Lung (tissue), 12 donors: Measurements from ENCODE around the gene TEKT5. TPM values are rescaled to one million over a fixed set of nuclear protein-coding genes. Genes with fewer than 3 reads are reported as not detected.
A peak's percentile ranks its signal among the peaks of the same experiment; 100 is the strongest.

Experiments
- ATAC-seq: fragments of 200-7000 bp; cut with Tn5 transposase; one replicate; pipeline ENCODE4 v1.9.1; 2020; ENCODE audit warnings: moderate number of reproducible peaks; ENCODE audit not compliant: insufficient read depth, low FRiP score
- DNase-seq, 3 donors: peaks; one replicate each; pipeline ENCODE4 v3.0.0-alpha.2; 2013 to 2017
- H3K27ac ChIP-seq, 2 donors: one replicate each; pipeline ENCODE4 v1.5.1; 2013; ENCODE audit warnings: mild to moderate bottlenecking in 2 of 2, moderate library complexity in 2 of 2, control low read depth in 1 of 2, inconsistent platforms in 1 of 2, low read depth in 1 of 2, low read length in 1 of 2
- H3K27me3 ChIP-seq, 3 donors: one replicate each; pipeline ENCODE4 v1.5.1; 2013; ENCODE audit warnings: low read length in 2 of 3; ENCODE audit not compliant: control insufficient read depth in 3 of 3, insufficient read depth in 3 of 3
- H3K36me3 ChIP-seq, 4 donors: one replicate each; pipeline ENCODE4 v1.5.1; 2013; ENCODE audit warnings: low read length in 4 of 4, mild to moderate bottlenecking in 1 of 4, moderate library complexity in 1 of 4; ENCODE audit not compliant: control insufficient read depth in 4 of 4, insufficient read depth in 4 of 4
- H3K4me1 ChIP-seq, 5 donors: one replicate each; pipeline ENCODE4 v1.5.1; 2013; ENCODE audit warnings: low read length in 5 of 5, mild to moderate bottlenecking in 2 of 5, moderate library complexity in 1 of 5; ENCODE audit not compliant: control insufficient read depth in 5 of 5, insufficient read depth in 5 of 5
- H3K4me3 ChIP-seq: one replicate; pipeline ENCODE4 v1.5.1; 2013; ENCODE audit warnings: mild to moderate bottlenecking, control low read depth, moderate library complexity
- H3K9ac ChIP-seq, 2 donors: one replicate each; pipeline ENCODE4 v1.5.1; 2013; ENCODE audit warnings: low read length in 2 of 2, control low read depth in 1 of 2; ENCODE audit not compliant: insufficient read depth in 1 of 2
- H3K9me3 ChIP-seq, 4 donors: one replicate each; pipeline ENCODE4 v1.5.1; 2013; ENCODE audit warnings: low read length in 3 of 4, mild to moderate bottlenecking in 1 of 4, moderate library complexity in 1 of 4; ENCODE audit not compliant: control insufficient read depth in 4 of 4, insufficient read depth in 3 of 4
- CTCF ChIP-seq: IDR thresholded peaks from 2 replicates; pipeline ENCODE4 v1.5.1; 2012; ENCODE audit warnings: mild to moderate bottlenecking; ENCODE audit errors: control extremely low read depth, extremely low read depth
- WGBS, 2 donors: extraction: QIAGEN DNeasy Blood & Tissue Kit; methylation state at CpG; one replicate each; pipeline ENCODE4 v1.1.7; 2013; 5-methylcytosine and 5-hydroxymethylcytosine counted together
- polyA plus RNA-seq, 2 donors: library from polyadenylated mRNA; stranded (reverse); fragments of 200-250 nt; gene quantifications; one replicate each; pipeline ENCODE4 v1.2.1, GENCODE V29; 2013
- total RNA-seq, 2 donors: library from RNA; depleted of rRNA in 1 of 2; stranded (reverse); fragments of >200 nt in 1 of 2; gene quantifications; one replicate each; pipeline ENCODE4 v1.2.1, GENCODE V29; 2014 to 2021
- donor health status: control.
- donor health status: control.
- donor health status: Bipolar disorder and iron deficiency.
- donor health status: healthy.
- donor health status: DM: yes; HTN: yes; CAD: no.

TEKT5 gene
- total and polyA plus RNA-seq, 4 donors = 0.13 to 0.34 (median 0.29) TPM

DNA sequence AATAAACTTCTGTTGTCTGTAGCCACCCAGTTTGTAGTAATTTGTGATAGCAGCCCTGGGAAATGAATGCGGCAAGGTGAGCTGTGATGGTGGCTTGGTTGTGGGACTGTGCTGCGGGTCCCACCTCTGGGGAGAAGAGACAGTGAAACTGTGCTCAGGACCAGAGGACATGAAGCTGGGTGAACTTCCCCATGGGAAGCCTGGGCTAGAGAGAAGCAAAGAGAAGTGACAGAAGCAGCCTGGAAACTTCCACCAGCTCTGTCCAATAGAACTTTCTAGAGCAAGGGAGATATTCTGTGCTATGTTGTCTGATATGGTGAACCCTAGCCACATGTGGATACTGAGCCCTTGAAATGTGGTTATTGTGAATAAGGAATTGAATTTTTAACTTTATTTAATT, 62.8 kb downstream of the TEKT5 start:
- 88 to 92% methylated on average over 2 of the region's 2 CpGs for WGBS, 2 donors

DNA sequence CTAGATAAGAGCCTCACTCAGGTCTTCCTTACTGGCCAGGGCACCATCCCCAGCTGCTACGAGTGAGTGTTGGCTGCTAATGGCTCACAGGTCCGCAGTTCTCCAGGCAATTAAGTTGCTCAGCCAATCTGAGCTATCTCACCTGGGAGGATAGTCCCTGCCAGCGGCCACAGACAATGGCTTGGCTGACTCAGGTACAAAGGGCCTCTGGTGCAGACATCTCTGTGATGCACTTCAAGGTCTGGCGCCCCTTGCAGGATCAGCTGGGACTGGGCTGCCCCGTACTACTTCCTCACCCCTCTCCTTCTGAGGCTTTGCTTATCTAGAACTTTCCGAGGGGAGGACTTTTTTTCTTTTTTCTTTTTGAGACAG, 65.2 kb downstream of the TEKT5 start:
- no peak for ATAC-seq
- 73 to 78% methylated on average over 6 of the region's 6 CpGs for WGBS, 2 donors
- Histone ChIP-seq H3K27me3 (peaks cover 0 to 2% (median 0%) of the 10 kb centered on the region in 3 donors), H3K27ac (no peak overlapping the region), H3K36me3 (no peaks in the 10 kb centered on the region), H3K9me3 (peaks cover 0 to 3% (median 0%) of the 10 kb centered on the region in 4 donors), H3K4me3 (no peak overlapping the region), H3K9ac (no peak overlapping the region), H3K4me1 (peaks cover 0 to 8% (median 0%) of the 10 kb centered on the region in 5 donors)
- DNase-seq = no peak
- TF ChIP-seq CTCF = no peak

More for the DNA sequence above, 62.8 kb downstream of the TEKT5 start:
- peaks cover 0 to 2% (median 0%) of the 10 kb centered on the region in 3 donors for H3K27me3 ChIP-seq
- DNase-seq (no peak), ATAC-seq (no peak)
- no peak for TF ChIP-seq CTCF
- H3K4me3 ChIP-seq = no peak overlapping the region
- H3K4me1 ChIP-seq = peaks cover 0 to 8% (median 0%) of the 10 kb centered on the region in 5 donors
- no peak overlapping the region for H3K27ac ChIP-seq
- H3K9ac ChIP-seq = no peak overlapping the region
- H3K9me3 ChIP-seq = peaks cover 0 to 5% (median 0%) of the 10 kb centered on the region in 4 donors
- H3K36me3 ChIP-seq = no peaks in the 10 kb centered on the region

GRCh38 chr16:10625595-10626357, 69.0 kb downstream of the TEKT5 start:
- peak in 1 of 3 donors; percentile 37 for DNase-seq
- Histone ChIP-seq H3K27ac (peak overlapping the region in 1 of 2 donors; percentile 42), H3K4me1 (peaks cover 0 to 14% (median 0%) of the 10 kb centered on the region in 5 donors), H3K36me3 (no peaks in the 10 kb centered on the region), H3K4me3 (no peak overlapping the region), H3K9ac (no peak overlapping the region), H3K27me3 (peaks cover 0 to 2% (median 0%) of the 10 kb centered on the region in 3 donors), H3K9me3 (peaks cover 0 to 1% (median 0%) of the 10 kb centered on the region in 4 donors)
- WGBS, 2 donors = 67 to 68% methylated on average over 12 of the region's 12 CpGs
- ATAC-seq = peak; percentile 44
- no peak for TF ChIP-seq CTCF
